Astrocyte (in vitro differentiated cells and primary cell): Measurements from ENCODE around the gene PHLPP2.

Experiments used
- EZH2 ChIP-seq: IDR thresholded peaks from 2 replicates; pipeline ENCODE4 v1.6.1; 2012; ENCODE audit warnings: mild to moderate bottlenecking, low read length, inconsistent platforms; ENCODE audit not compliant: insufficient read depth
- TF ChIP-seq, protein P1 (sequence below): IDR thresholded peaks from 2 replicates; pipeline ENCODE4 v1.5.1; 2011; ENCODE audit warnings: low read depth, mild to moderate bottlenecking, inconsistent platforms, low read length, moderate library complexity; ENCODE audit not compliant: insufficient read depth

DNA sequence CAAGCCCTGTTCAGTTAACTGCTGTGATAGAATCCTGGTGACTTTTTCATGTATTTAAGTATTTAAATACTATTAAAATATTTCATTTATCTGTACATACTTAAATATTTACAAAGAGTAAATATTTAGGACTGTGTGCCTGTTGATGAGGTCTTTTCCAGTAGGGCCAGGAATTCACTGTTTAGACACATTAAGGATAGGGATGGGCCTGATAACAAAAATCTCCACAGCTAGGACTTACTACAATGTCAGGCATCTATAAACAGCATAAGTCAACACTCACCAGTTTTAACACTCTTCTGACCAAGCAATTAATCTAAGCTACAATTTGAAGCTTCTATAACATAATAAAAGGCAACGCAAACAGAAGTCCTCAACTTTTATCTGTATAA is 50.9 kb downstream of the PHLPP2 start:
- TF ChIP-seq, protein P1, sequence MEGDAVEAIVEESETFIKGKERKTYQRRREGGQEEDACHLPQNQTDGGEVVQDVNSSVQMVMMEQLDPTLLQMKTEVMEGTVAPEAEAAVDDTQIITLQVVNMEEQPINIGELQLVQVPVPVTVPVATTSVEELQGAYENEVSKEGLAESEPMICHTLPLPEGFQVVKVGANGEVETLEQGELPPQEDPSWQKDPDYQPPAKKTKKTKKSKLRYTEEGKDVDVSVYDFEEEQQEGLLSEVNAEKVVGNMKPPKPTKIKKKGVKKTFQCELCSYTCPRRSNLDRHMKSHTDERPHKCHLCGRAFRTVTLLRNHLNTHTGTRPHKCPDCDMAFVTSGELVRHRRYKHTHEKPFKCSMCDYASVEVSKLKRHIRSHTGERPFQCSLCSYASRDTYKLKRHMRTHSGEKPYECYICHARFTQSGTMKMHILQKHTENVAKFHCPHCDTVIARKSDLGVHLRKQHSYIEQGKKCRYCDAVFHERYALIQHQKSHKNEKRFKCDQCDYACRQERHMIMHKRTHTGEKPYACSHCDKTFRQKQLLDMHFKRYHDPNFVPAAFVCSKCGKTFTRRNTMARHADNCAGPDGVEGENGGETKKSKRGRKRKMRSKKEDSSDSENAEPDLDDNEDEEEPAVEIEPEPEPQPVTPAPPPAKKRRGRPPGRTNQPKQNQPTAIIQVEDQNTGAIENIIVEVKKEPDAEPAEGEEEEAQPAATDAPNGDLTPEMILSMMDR = no peak
- no peak for TF ChIP-seq EZH2
